LoVo (cell line): ENCODE results near the gene FGR.

ENCODE experiments used
- DNase-seq: peaks from one replicate; pipeline ENCODE4 v3.0.0-alpha.2; 2016; ENCODE audit warnings: low spot score

The FGR gene

DNA sequence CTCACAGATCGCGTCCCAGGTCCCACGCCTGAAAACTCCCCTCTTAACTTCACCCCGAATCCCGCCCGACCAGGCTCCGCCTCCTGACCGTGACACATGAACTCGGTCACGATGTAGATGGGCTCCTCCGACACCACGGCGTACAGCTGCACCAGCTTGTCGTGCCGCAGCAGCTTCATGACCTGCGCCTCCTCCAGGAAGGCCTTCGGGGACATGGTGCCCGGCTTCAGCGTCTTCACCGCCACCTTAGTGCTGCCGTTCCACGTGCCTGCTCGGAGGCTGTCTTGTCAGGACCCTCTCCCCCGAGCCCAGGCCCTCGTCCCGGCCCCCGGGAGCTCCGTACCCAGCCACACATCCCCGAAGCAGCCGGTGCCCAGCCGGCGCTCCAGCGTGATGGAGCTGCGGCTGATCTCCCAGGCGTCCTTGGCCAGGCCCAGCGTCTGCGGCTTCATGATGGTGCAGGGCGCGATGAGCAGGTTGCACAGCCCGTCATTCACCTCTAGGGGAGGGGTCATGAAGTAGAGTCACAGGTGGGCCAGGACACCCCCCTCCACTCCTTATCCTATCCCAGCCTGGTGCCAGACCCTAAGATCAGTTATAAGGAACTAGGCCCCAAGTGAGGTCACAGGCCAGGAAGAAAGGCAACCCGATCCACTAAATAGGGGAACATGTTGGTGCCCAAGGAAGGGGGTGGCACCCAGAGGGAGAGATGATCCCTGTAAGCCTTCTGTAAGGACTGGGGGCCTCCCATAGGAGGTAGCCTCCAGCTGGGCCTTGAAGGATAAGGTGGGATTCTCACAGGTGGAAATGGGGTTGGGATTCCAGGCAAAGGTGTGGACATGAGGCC lies 19.4 kb downstream of the FGR start:
- DNase-seq: no peak

DNA sequence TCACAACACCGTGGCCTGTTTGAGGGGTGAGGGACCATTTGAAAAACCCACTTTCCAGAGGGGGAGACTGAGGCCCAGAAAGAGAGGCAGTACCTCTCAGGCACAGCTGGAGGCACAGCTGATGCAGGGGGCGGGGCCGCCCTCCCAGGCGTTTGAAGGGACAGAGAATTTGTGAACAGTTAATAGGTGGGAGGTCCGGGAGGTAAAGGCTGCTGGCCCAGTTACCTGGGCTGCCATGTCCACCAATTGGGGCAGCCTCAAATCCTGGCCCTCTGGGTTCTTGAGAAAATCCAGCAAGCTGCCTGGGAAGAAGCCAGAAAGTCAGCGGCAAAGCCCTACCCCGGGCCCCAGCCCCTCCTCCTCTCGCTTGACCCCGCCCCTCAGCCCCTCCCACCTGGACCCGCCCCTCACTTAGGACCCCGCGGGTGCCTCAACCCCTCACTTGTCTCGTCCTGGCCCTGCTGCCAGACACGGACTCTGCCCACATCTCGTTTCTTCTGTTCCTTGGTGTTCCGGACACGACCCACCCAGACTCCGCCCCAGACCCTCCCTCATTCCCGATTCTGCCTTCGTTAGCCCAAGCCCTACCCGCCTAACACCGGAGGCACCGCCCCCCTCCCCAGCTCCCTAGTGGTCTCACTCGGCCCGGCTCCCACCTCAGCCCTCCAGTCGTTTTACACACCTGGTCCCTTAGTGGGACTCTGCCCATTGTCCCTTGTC lies 20.2 kb downstream of the FGR start:
- no peak for DNase-seq

DNA sequence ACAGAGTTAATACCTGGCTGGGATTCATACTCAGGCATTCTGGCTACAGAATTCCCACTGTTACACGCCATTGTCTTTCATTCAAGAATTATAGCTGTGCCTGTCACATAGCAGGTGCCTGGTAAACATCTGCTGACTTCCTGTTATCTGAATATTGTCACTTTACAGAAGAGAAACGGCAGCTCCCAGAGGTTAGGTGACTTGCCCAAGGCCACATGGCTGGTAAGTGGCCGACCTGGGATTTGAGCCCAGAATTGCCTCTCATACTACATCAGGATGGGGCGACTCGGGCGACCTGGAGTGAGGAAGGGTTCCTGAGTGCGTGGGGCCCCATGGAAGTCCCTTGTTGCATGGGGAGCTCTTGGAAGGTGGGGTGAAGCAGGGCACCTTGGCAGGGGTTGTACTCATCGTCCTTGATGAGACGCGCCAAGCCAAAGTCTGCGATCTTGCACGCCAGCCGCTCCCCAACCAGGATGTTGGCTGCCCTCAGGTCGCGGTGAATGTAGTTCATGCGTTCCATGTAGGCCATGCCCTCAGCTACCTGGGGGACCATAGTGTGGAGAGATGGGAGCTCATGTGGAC lies 20.9 kb downstream of the FGR start:
- DNase-seq: no peak

DNA sequence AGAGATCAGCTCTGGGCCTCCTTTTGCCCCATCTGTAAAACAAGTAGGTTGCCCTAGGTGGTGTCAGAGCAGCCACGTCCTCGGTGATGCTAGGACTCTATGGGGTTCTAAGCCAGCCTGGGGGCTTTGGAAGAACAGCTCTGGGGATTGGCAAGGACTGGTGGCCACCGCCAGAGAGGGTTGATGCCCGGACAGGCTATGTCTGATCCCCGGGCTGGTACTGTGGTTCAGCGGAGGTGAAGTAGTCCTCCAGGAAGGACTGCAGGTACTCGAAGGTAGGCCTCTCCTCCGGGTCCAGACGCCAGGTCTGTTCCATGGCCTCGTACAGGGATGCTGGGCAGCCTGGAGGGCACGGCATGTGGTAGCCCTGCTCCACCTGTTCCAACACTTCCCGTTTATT lies 22.3 kb downstream of the FGR start:
- no peak for DNase-seq

DNA sequence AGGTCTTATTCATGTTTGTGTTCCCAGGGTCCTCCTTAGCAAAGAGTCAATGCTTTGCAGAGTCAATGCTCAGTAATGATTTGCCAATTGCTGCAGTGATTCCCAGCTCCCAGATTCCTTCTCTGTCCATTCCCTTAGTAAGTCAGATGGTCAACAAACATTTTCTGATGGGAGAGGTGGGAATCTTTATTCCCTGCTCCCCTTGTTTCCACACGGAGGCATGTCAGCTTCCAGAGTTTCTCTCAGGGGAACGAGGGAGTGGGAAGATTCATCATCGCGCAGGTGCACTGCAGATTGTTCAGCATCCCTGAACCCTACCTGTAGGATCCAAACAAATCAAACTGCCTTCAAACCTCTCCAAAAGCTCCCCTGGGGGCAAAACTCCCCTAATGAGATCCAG lies 23.5 kb downstream of the FGR start:
- no peak for DNase-seq

DNA sequence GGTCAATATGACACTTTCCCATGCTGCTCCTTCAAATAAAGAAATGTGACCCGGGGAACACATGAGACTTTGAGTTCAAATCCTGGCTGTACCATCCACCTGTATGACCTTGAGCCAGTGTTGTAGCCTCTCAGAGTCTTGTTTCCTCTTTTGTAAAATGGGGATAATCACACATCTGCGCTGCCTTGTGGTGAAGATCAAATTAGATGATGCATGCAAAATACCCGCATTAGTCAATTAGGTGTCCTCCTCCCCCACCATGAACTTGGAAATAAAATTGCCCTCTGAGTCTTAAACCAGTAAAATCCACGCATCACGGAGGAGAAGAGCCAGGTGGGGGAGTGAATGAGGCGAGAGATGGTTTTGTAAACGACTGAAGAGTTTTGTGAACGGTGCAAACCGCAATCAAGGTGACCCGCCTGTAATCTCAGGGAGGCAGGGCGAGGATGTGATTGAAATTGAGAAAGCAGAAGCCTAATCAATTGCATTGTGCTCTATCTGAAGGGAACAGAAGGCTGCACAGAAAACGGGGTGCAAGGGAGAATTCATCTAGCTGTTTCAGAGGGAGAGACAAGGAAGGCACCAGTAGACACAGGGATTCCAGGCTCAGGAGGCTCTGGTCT lies 25.3 kb downstream of the FGR start:
- no peak for DNase-seq

DNA sequence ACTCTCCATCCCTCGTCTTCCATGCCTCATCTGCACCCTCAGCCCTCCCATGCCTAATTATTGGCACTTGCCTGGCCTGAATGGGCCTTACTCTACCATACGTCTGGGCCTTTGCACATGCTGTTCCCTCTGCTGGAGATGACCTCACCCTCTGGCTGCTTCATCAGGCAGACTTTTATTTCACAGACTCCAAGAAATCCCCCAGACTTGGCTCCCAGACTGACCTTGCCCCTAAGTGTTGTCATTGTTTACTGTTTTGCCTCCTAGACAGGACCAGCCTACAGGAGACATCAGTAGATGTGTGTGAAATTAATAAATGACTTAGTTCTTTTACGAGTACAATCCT lies 25.8 kb downstream of the FGR start:
- DNase-seq: no peak

DNA sequence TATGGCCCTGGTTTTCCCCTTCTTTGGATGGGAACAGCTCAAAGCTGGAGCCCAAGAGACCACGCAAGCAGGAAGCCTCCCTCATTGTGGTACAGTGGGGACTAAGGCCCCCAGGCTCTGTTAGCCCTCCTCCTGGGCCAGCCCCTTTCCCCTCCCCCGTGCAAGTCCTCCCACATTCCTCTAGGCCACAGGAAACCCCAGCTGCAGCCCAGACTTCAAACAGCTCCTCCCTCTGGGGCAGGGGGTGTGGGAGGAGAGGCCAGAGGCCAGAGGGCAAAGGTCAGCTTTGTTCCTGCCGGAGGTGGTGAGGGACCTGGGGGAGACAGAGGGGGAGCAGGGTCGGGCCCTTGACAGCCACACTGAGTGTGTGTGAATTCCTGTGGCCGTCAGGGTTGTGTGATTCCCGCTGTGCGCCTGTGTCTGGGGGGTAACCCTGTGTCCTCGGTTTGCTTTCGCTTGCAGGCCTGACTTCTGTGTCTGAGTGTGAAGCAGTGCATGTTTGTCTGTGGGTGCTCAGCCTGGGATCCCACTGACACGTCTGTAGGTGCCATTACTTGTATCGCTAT lies 27.7 kb downstream of the FGR start:
- no peak for DNase-seq

DNA sequence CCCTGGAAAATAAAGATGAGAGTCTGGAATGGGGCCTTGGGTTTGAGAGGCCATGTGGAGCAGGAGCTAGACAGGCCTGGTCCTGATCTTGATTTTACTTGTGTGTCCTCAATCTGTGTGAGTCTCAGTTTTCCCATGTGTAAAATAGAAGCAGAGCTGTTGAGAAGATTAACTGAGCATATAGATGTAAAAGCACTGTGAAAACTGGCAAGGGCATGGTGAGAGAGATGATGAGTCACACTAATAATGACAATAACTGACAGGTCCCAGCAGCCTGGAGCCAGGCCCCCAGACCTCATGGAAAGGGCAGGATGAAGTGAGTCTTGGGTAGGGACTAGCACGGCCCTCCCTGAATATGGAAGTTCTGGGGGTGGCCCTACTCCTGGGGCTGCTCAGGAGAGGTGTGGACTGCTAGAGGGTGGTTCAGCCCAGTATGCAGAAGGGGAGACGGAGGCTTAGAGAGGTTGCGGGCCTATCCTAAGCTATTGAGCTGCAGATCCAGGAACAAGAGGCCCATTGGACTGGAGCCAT lies 28.2 kb downstream of the FGR start:
- no peak for DNase-seq

DNA sequence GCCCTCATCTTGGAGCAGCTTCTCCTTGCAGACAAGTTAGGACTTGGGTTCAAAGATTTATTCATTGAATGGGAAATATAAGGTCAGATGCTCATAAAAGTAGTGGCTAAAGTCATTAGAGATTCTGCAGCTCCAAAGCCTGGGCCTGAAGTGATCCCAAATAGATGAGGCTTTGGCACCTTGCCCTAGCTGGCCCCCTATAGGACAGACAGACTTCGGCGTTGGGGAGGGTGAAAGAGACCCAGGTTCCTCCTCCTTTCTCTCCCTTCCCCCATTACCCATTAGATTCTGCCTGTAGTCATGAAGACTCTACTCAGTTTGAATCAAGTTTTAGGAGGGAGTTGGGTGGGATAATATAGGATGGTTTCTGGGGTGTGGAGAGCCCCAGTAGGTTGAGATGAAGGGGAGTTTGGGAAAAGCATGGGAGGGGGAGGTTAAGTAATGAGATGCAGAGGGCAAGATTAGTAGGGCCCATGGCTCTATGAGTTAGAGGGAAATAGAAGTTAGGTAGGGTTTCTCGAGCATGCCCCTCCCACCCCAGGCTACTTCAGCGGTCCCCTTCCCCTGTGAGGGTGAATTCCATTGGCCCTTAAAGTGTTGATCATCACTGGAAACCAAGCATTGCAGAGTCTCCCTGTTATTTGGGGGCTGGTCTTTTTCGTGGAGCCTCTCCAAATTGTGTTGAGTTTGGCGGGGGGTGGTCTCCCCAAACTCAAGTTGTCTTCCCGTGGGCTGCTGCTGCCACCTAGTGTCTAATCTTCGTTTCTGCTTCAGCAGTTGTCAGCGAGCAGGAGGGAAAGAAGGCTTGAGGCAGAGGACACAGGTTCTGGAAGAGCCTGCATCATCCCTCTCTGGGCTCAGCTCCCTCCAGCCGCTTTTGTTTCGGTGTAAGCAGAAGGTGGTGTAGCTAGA lies 28.9 kb downstream of the FGR start:
- peak; percentile 51 for DNase-seq

DNA sequence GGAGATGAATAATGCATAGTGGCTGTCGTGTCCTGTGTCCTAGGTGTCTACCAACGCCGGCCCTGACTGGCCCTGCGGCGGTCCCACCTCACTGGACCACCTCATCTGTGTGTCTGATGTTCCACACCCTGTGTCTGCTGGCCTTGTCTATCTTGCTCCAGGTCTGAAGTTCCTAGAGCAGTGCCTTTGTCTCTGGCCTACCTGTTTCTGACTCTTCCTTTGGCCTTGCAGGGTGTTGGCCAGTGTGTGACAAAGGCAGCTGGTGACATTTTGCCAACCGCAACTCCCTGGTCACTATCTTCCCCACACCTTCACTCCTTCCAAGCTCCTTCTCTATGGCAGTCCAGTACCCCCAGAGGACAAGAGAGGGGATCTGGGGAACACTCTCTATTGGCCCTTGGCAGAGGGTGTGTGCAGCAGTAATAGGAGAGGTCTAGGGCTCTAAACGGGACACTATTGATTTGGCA lies 29.7 kb downstream of the FGR start:
- no peak for DNase-seq

DNA sequence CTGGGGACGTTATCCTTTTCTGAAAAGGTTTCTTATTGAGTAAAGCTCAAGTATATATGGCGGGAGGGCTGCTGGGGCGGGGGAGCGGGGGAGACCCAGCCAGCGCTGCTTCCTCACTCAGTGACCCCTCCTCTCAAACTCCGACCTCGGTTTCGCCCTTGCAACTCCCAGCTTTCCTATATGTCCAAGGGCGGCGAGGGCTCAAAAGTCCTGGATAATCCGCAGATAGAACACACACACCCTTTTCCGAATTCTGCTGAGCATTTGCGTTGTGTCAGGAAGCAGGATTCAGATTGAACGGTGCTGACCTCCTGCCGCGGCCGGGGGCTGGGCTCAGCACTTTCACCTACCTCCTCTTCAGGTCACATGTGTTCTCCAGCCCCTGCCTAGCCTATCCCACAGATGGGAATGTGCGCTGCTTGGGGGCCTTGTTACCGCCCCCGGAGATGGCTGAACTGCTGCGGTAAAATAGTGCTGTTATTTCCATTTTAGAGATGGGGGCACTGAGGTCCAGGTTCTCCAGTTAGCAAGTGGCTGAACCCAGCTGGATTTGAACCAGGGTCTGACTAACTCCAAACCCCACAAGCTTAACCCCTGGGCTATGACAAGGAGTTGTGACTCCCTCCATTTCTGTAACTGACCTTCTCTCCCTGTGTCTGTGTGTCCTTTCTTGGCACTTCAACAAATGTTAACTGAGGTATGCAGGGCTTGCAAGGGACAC lies 30.2 kb downstream of the FGR start:
- DNase-seq: no peak

DNA sequence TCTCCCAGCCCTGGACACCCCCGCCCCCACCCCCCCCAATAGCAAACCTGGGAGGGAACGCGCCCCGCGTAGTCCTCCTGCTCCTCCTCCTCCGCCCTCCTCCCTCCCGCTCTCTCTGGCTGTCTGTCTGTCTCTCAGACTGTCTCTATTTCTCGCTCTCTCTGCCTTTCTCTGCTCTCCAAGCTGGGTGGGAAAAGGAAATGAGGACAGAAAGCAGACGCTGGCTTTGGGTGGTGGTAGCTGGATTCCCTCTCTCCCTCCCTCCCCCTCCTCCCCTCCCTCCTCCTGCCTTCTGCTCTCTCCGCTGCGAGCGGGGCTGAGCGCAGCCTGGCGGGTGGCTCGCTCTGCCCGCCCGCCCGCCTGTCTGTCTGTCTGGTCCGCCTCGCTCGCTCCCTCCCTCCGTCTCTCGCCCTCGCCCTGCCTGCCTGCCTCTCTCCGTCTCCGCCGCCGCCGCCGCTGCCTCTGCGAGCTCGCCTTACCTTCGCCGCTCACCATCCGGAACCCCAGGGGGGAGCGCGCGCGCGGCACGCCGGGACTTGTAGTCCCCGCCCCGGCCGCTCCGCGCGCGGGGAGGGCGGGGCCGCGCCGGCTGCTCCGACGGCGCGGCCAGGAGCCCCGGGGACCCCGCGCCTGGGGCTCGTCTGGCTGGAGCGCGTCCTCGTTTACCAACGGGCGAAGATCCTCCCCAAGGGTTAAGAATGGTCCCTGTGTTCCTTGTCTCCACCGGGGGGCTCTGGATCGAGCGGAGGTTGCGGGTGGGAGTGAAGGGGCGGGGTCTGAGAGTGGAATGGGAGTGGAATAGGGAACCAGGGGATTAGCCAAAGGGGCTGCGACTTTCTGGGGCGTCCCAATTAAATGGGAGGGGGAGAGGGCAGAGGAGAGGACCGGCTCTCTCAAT lies 31.1 kb downstream of the FGR start, which contains the start of gene AHDC1:
Gene AHDC1, minus strand, starts transcription at position 464 of the 898 bp plus-strand sequence. CDS start 52,029 bp downstream, outside the sequence.
- peak; percentile 86 for DNase-seq

DNA sequence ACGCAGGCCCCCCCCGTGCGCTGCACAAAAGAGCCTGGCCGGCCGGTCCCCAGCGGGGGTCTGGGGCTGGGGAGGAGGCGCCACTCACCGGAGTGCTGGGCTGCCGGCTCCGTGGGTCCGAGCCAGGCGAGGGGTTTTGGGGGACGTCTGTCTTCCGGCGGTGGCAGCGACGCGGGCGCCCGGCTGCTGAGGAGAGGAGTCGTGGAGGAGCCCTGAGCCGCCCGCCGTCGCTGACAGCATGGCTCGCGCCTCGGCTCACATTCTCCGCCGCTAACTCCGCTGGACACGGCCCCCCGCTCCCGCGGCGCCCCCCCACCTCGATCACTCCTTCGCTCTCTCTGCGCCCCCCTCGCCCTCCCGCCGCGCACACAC lies 31.7 kb downstream of the FGR start:
- DNase-seq: peak; percentile 15

DNA sequence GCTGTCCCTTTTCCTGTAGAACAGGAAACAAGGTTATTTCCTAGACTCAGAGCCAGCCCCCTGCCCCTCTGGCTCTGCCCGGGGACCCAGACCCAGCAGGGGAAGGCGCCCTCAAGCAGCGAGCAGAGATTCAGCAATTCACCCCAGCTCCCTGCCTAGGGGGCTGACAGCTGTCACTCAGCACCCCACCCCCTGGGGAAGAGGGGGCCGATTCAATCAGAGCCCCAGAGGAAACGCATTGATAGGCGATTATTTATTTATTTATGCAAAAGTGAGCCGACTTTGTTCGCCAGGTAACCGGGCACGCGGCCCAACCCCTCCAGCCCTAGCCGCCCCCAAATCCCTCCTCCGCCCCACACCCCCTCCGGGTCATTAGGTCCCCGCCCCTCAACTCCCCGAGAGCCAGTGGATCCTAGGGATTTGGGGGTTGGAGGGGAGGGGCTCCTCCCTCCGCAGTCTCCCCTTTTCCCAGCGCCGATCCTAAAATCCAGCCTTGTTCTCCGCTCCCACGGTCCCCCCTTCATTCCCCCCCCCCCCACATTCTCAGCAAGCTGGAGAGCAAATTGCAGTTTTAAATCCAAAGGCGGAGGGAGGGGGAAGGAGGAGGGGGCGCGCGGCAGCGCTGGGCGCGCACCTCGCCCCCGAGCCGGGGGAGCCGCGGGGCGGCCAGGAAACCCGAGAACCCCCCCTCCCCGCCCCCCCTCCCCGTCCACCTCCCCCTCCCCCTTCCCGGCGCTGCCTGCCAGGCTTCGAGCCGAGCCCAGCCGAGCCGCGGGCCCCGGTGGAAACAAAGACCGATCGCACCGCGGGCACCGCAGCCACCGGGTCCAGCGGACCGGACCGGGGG lies 32.3 kb downstream of the FGR start:
- no peak for DNase-seq

DNA sequence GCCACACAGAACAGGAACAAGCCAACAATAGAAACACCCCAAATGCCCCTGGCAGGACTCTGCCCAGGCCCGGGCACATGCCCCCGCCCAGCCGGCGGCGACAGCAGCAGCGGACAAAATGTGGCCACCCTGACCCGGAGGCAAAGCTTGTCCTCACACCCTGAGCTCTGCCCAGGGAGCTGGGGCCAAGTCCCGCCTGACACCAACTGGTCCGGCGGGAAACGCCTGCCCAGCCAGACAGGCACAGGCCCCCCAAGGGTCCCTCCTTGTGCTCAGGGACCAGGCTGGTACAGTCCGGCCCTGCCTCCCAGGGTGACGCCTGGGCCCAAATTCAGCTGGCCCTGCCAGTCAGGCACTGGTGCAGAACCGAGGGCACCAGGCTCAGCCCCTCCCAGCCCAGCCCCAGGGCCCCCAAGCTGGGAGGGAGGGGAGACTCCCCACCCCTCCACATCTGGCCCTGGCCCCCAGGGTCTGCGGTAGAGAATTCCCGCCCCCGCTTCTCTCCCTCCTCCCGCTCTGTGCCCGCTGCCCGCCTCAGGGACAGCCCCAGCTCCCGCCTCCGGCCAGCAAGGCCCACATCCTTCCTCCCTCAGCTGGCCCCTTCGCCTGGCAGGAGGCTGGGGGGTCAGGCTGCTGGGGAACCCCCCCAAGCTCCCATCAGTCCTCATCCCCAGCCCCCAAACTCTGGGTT lies 33.1 kb downstream of the FGR start:
- no peak for DNase-seq

DNA sequence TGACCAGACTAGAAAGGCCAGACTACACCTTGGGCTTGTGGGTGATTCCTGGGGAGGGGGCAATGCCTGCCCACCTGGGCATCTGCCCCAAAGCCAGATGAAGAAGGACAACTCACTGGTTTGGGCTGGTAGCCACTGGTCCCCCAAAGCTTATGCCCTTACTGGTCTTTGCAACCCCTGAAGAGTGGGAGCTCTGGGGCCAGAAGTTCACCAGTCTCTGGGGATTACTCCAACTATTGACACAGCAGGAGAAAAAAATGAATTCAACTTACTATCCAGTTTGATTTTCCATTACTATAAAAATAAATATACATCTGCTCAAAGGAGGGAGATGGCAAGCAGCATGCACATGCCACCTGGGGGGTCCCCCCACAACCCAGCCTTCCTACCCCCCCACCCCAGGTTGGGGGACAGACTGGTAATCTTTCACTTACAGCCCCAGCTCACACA lies 33.6 kb downstream of the FGR start:
- DNase-seq: no peak
